OCI-LY1 (cell line): ENCODE results near the gene WFS1.
A peak's percentile ranks its signal among the peaks of the same experiment; 100 is the strongest.

Source experiments
- H2AFZ ChIP-seq: fragments of 200-600 bp; sonication (generic), shearing (Covaris generic); 2 replicates; pipeline ENCODE4 v1.6.0; 2014; ENCODE audit warnings: antibody characterized with exemption, mild to moderate bottlenecking, low read length
- H3F3A ChIP-seq: fragments of 200-600 bp; sonication (generic), shearing (Covaris generic); 2 replicates; pipeline ENCODE4 v1.6.0; 2014; ENCODE audit warnings: mild to moderate bottlenecking, antibody characterized with exemption, low read length, moderate library complexity; ENCODE audit not compliant: insufficient read depth
- H3K27ac ChIP-seq: fragments of 200-600 bp; sonication (generic); 2 replicates; pipeline ENCODE4 v1.5.1; 2014; ENCODE audit warnings: low read length, mixed run types, mild to moderate bottlenecking, low read depth; ENCODE audit not compliant: poor library complexity, severe bottlenecking
- H3K27me3 ChIP-seq: fragments of 200-600 bp; sonication (generic); 2 replicates; pipeline ENCODE4 v1.6.0; 2014; ENCODE audit warnings: antibody characterized with exemption, mild to moderate bottlenecking, low read length, moderate library complexity; ENCODE audit not compliant: insufficient read depth
- H3K36me3 ChIP-seq: fragments of 200-600 bp; sonication (generic); 2 replicates; pipeline ENCODE4 v1.6.1; 2014; ENCODE audit warnings: mild to moderate bottlenecking, antibody characterized with exemption, low read length, moderate library complexity, mixed read lengths; ENCODE audit not compliant: insufficient read depth
- H3K4me1 ChIP-seq: fragments of 200-600 bp; sonication (generic); 2 replicates; pipeline ENCODE4 v1.5.1; 2014; ENCODE audit warnings: mild to moderate bottlenecking, low read length, moderate library complexity; ENCODE audit not compliant: insufficient read depth, severe bottlenecking
- H3K4me2 ChIP-seq: fragments of 200-600 bp; sonication (generic), shearing (Covaris generic); 2 replicates; pipeline ENCODE4 v1.6.1; 2014; ENCODE audit warnings: low read length
- H3K4me3 ChIP-seq: fragments of 200-600 bp; sonication (generic); 2 replicates; pipeline ENCODE4 v1.5.1; 2014; ENCODE audit warnings: low read length, low read depth, mild to moderate bottlenecking, mixed read lengths; ENCODE audit not compliant: poor library complexity, severe bottlenecking
- H3K79me2 ChIP-seq: fragments of 200-600 bp; shearing (Covaris generic); 2 replicates; pipeline ENCODE4 v1.6.1; 2016; ENCODE audit warnings: mixed run types, low read length, mixed read lengths; ENCODE audit not compliant: insufficient read depth
- H3K9ac ChIP-seq: fragments of 200-600 bp; sonication (generic), shearing (Covaris generic); 2 replicates; pipeline ENCODE4 v1.6.1; 2014; ENCODE audit warnings: mild to moderate bottlenecking, low read length, mixed read lengths
- H3K9me2 ChIP-seq: fragments of 200-600 bp; sonication (generic), shearing (Covaris generic); 2 replicates; pipeline ENCODE4 v1.6.1; 2014; ENCODE audit warnings: low read depth, mild to moderate bottlenecking, low read length, mixed read lengths
- H3K9me3 ChIP-seq: fragments of 200-600 bp; shearing (Covaris generic); 2 replicates; pipeline ENCODE4 v1.6.1; 2014; ENCODE audit warnings: low read length, mixed read lengths
- H4K20me1 ChIP-seq: fragments of 200-600 bp; sonication (generic), shearing (Covaris generic); 2 replicates; pipeline ENCODE4 v1.6.0; 2016; ENCODE audit warnings: mild to moderate bottlenecking, low read length; ENCODE audit not compliant: insufficient read depth
- EZH2 ChIP-seq: fragments of 200-600 bp; sonication (generic), shearing (Covaris generic); IDR thresholded peaks from 2 replicates; pipeline ENCODE4 v1.8.0; 2017; ENCODE audit warnings: borderline replicate concordance, mixed run types, mild to moderate bottlenecking, antibody characterized with exemption, low read length, moderate library complexity, mixed read lengths
- TF ChIP-seq, protein P1 (sequence below): fragments of 200-600 bp; sonication (generic), shearing (Covaris generic); IDR thresholded peaks from 2 replicates; pipeline ENCODE4 v1.5.1; 2017; ENCODE audit warnings: mild to moderate bottlenecking, antibody characterized with exemption, low read length, moderate library complexity, mixed read lengths

The WFS1 gene

DNA sequence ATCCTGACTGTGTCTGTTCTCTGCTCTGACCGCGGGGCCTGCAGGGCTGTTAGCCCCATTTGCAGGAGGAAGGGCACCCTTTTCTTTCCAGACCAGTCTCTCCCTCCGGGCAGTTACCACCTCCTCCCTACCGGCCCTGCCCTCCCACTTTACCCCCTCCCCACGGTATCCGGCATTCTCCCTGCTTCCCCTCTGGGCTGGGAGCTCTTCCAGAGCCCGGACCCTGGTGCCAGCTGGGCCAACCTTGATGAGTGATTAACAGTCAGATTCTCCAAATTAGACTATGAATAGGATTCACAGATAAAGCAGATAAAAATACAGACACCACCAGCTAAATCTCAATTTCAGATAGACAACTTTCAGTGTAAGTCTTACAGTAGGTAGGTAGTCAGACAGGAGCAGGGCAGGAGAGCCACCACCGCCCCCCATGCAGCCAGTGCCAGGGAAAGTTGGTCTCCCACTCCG, 23.4 kb upstream of the WFS1 start:
- Histone ChIP-seq H3K27ac (no peak overlapping the region), H3K9me2 (no peaks in the 10 kb centered on the region), H3K4me1 (no peaks in the 10 kb centered on the region), H3F3A (no peaks in the 10 kb centered on the region), H3K4me3 (no peak overlapping the region), H3K27me3 (no peaks in the 10 kb centered on the region), H4K20me1 (no peaks in the 10 kb centered on the region), H3K36me3 (no peaks in the 10 kb centered on the region), H3K4me2 (no peak overlapping the region), H3K9me3 (no peaks in the 10 kb centered on the region), H3K9ac (no peak overlapping the region), H2AFZ (no peak overlapping the region), H3K79me2 (no peaks in the 10 kb centered on the region)
- TF ChIP-seq, protein P1, sequence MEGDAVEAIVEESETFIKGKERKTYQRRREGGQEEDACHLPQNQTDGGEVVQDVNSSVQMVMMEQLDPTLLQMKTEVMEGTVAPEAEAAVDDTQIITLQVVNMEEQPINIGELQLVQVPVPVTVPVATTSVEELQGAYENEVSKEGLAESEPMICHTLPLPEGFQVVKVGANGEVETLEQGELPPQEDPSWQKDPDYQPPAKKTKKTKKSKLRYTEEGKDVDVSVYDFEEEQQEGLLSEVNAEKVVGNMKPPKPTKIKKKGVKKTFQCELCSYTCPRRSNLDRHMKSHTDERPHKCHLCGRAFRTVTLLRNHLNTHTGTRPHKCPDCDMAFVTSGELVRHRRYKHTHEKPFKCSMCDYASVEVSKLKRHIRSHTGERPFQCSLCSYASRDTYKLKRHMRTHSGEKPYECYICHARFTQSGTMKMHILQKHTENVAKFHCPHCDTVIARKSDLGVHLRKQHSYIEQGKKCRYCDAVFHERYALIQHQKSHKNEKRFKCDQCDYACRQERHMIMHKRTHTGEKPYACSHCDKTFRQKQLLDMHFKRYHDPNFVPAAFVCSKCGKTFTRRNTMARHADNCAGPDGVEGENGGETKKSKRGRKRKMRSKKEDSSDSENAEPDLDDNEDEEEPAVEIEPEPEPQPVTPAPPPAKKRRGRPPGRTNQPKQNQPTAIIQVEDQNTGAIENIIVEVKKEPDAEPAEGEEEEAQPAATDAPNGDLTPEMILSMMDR: no peak
- no peak for TF ChIP-seq EZH2

DNA sequence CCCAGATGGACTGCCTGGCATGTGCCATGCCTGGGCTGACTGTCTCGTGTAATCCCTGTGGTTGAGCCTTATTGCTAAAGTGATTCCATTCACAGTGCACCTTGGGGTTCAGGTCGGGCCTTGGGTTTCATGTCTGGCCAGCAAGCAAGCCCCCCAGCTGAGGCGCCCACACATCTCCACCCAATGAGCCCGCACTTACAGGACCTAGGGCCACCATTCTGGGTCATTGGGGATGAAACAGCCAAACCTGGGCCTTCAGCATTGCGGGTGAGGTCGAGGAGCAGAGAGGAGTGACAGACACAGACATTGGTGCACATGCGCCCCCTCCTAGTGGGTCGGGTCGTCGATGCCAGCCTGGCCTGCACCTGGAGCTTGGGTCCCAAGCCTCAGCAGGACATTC, 21.3 kb upstream of the WFS1 start:
- no peaks in the 10 kb centered on the region for H3K9me2 ChIP-seq
- no peak overlapping the region for H2AFZ ChIP-seq
- no peaks in the 10 kb centered on the region for H3K4me1 ChIP-seq
- no peaks in the 10 kb centered on the region for H3F3A ChIP-seq
- H3K4me3 ChIP-seq: no peak overlapping the region
- H4K20me1 ChIP-seq: no peaks in the 10 kb centered on the region
- H3K27me3 ChIP-seq: no peaks in the 10 kb centered on the region
- H3K27ac ChIP-seq: no peak overlapping the region
- H3K9ac ChIP-seq: no peak overlapping the region
- H3K79me2 ChIP-seq: no peaks in the 10 kb centered on the region
- TF ChIP-seq EZH2: no peak
- TF ChIP-seq, protein P1: no peak
- no peaks in the 10 kb centered on the region for H3K9me3 ChIP-seq
- H3K4me2 ChIP-seq: no peak overlapping the region
- H3K36me3 ChIP-seq: no peaks in the 10 kb centered on the region

DNA sequence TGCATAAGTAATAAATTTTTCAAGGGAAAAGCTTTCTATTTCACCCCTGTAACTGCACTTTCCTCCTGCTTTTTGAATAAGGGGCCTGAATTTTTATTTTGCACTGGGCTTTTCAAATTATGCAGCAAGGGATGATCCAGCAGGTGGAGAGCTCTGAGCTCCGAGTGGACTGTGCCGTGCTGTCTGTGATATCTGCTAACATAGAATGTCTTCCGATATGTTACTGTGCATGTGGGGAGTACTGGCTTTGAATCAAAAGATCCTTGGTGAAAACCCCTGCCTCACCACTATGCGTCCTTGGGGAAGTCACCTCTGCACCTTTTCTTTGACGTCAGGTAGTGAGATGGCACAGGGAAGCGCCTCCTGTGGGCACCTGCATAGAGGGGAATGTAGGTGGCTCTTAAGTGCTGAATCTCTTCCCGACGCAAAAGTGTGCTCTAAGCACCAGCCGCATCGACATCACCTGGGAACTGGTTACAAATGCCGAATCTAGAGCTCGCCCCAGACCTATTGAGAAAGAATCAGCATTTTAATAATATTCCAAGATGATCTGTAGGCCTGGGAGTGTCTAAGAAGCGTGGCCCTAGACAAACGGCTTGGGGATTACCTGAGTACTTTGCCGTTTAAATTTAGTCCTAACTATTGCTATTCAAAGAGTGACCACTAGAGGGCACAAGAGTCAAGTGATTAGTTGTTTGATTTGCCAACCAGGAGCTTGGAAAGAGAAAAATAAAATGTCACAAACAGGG, 19.2 kb upstream of the WFS1 start:
- no peaks in the 10 kb centered on the region for H3K9me2 ChIP-seq
- no peaks in the 10 kb centered on the region for H3K36me3 ChIP-seq
- no peaks in the 10 kb centered on the region for H4K20me1 ChIP-seq
- H3K27ac ChIP-seq: no peak overlapping the region
- no peak overlapping the region for H2AFZ ChIP-seq
- H3K4me2 ChIP-seq: no peak overlapping the region
- TF ChIP-seq, protein P1: peak; percentile 56
- TF ChIP-seq EZH2: no peak
- H3K27me3 ChIP-seq: no peaks in the 10 kb centered on the region
- no peaks in the 10 kb centered on the region for H3F3A ChIP-seq
- no peaks in the 10 kb centered on the region for H3K9me3 ChIP-seq
- H3K4me3 ChIP-seq: no peak overlapping the region
- no peaks in the 10 kb centered on the region for H3K79me2 ChIP-seq
- H3K9ac ChIP-seq: no peak overlapping the region
- H3K4me1 ChIP-seq: no peaks in the 10 kb centered on the region
